Smooth muscle cell (in vitro differentiated cells): ENCODE data around the gene HACD1. TPM values are rescaled to one million over a fixed set of nuclear protein-coding genes. Genes with fewer than 3 reads are reported as not detected.

Source experiments
- DNase-seq: peaks from one replicate; lab custom pipeline; 2025; ENCODE audit not compliant: unreplicated experiment; lab: John Stamatoyannopoulos, UW
- H2AFZ ChIP-seq: fragments of 200-600 bp; sonication (generic); 2 replicates; pipeline ENCODE4 v1.6.0; 2016; ENCODE audit warnings: antibody characterized with exemption, low read depth, mild to moderate bottlenecking
- H3F3A ChIP-seq: fragments of 200-600 bp; sonication (generic); 2 replicates; pipeline ENCODE4 v1.6.0; 2017; ENCODE audit warnings: antibody characterized with exemption, low read depth
- H3K27ac ChIP-seq: fragments of 200-600 bp; sonication (generic); 2 replicates; pipeline ENCODE4 v1.5.1; 2016; ENCODE audit warnings: low read depth, mild to moderate bottlenecking
- H3K27me3 ChIP-seq: fragments of 200-600 bp; sonication (generic); 2 replicates; pipeline ENCODE4 v1.6.1; 2016; ENCODE audit warnings: low read depth, mild to moderate bottlenecking
- H3K36me3 ChIP-seq: fragments of 200-600 bp; sonication (generic); 2 replicates; pipeline ENCODE4 v1.5.1; 2016; ENCODE audit warnings: low read depth
- H3K4me1 ChIP-seq: fragments of 200-600 bp; sonication (generic); 2 replicates; pipeline ENCODE4 v1.5.1; 2016; ENCODE audit warnings: low read depth
- H3K4me2 ChIP-seq: fragments of 200-600 bp; sonication (generic); 2 replicates; pipeline ENCODE4 v1.6.0; 2016; ENCODE audit warnings: mild to moderate bottlenecking
- H3K4me3 ChIP-seq: fragments of 200-600 bp; sonication (generic); 2 replicates; pipeline ENCODE4 v1.5.1; 2016; ENCODE audit warnings: mild to moderate bottlenecking
- H3K79me2 ChIP-seq: fragments of 200-600 bp; sonication (generic); 2 replicates; pipeline ENCODE4 v1.6.0; 2016; ENCODE audit warnings: low read depth, mild to moderate bottlenecking
- H3K9ac ChIP-seq: fragments of 200-600 bp; sonication (generic); 2 replicates; pipeline ENCODE4 v1.6.0; 2016; ENCODE audit warnings: low read depth
- H3K9me3 ChIP-seq: fragments of 200-600 bp; sonication (generic); replicated peaks from 2 replicates; pipeline ENCODE4 v1.5.1; 2016; ENCODE audit warnings: low read depth
- H4K20me1 ChIP-seq: fragments of 200-600 bp; sonication (generic); 2 replicates; pipeline ENCODE4 v1.6.0; 2016; ENCODE audit warnings: low read depth
- CTCF ChIP-seq: fragments of 200-600 bp; sonication (generic); IDR thresholded peaks from 2 replicates; pipeline ENCODE4 v1.5.1; 2017; ENCODE audit warnings: borderline replicate concordance, mild to moderate bottlenecking, antibody characterized with exemption; ENCODE audit not compliant: insufficient read depth, poor library complexity, severe bottlenecking
- WGBS: methylation state at CpG from one replicate; pipeline ENCODE4 v1.1.7; 2016; ENCODE audit warnings: low lambda C conversion rate; 5-methylcytosine and 5-hydroxymethylcytosine counted together
- polyA plus RNA-seq: library from polyadenylated mRNA; unstranded; fragments of >200 nt; fragmentation: Nextera tagmentation; extraction: Ambion mirVana; gene quantifications from 2 replicates; pipeline ENCODE4 v1.2.1, GENCODE V29; 2016
- total RNA-seq: library from RNA; depleted of rRNA; stranded (reverse); fragments of >200 nt; gene quantifications from 2 replicates; pipeline ENCODE4 v1.2.3, GENCODE V29; 2014

Gene HACD1
- total and polyA plus RNA-seq, 2 experiments from 2014 or later = 26.4 to 54.5 TPM

- Histone ChIP-seq H3K27me3 (no peaks in the 10 kb centered on the region), H3K4me3 (peak overlapping the region; percentile 91), H2AFZ (no peak overlapping the region), H3F3A (peaks cover 13% of the 10 kb centered on the region), H3K4me1 (peaks cover 20% of the 10 kb centered on the region), H4K20me1 (peaks cover 28% of the 10 kb centered on the region), H3K9ac (peak overlapping the region; percentile 99), H3K9me3 (no peaks in the 10 kb centered on the region), H3K36me3 (no peaks in the 10 kb centered on the region), H3K27ac (peak overlapping the region; percentile 98), H3K79me2 (peaks cover 65% of the 10 kb centered on the region), H3K4me2 (peak overlapping the region; percentile 93)
- no peak for TF ChIP-seq CTCF
- no peak for DNase-seq
- WGBS = 71% methylated on average over 6 of the region's 6 CpGs
Observed at GRCh38 chr10:17645621-17646345, 28.6 kb upstream of the HACD1 start.

- Histone ChIP-seq H3K4me2 (peak overlapping the region; percentile 93), H3K27me3 (no peaks in the 10 kb centered on the region), H3K4me1 (peaks cover 20% of the 10 kb centered on the region), H2AFZ (peak overlapping the region; percentile 89), H3K9ac (peak overlapping the region; percentile 99), H3K4me3 (peak overlapping the region; percentile 91), H3K27ac (peak overlapping the region; percentile 98), H4K20me1 (peaks cover 21% of the 10 kb centered on the region), H3K36me3 (no peaks in the 10 kb centered on the region), H3K9me3 (no peaks in the 10 kb centered on the region), H3F3A (peaks cover 7% of the 10 kb centered on the region), H3K79me2 (peaks cover 61% of the 10 kb centered on the region)
- 3% methylated on average over 9 of the region's 9 CpGs for WGBS
- DNase-seq = no peak
- no peak for TF ChIP-seq CTCF
Observed at GRCh38 chr10:17644485-17644943, 27.3 kb upstream of the HACD1 start.

GRCh38 chr10:17643755-17644484 is 26.7 kb upstream of the HACD1 start, which contains the start of gene STAM:
STAM (plus strand) TSS chr10:17644151; CDS start chr10:17644340, 189 bp downstream.
- Histone ChIP-seq H4K20me1 (peaks cover 15% of the 10 kb centered on the region), H3K4me2 (peak within 1 kb of the TSS; percentile 93), H3K4me1 (peaks cover 20% of the 10 kb centered on the region), H3K9ac (peak within 1 kb of the TSS; percentile 99), H3K9me3 (no peaks in the 10 kb centered on the region), H3K79me2 (peaks cover 55% of the 10 kb centered on the region), H3K36me3 (no peaks in the 10 kb centered on the region), H3K27me3 (no peaks in the 10 kb centered on the region), H3F3A (peaks cover 7% of the 10 kb centered on the region), H3K4me3 (peak within 1 kb of the TSS; percentile 91), H3K27ac (peak within 1 kb of the TSS; percentile 98), H2AFZ (peak within 1 kb of the TSS; percentile 89)
- DNase-seq = peak; percentile 68
- under 1% methylated on average over 37 of the region's 37 CpGs for WGBS
- TF ChIP-seq CTCF = no peak
